Sigmoid colon (tissue), 4 donors: ENCODE data around the gene ATP1A1.

Experiments used
- POLR2A ChIP-seq, 2 donors: fragments of 450-650 bp; IDR thresholded peaks; one replicate each; pipeline ENCODE4 v1.6.1; 2016; ENCODE audit warnings: antibody characterized with exemption in 2 of 2, mild to moderate bottlenecking in 2 of 2, moderate library complexity in 2 of 2
- POLR2AphosphoS5 ChIP-seq, 4 donors: sonication (generic); formaldehyde crosslinking; IDR thresholded peaks; one replicate each; pipeline ENCODE4 v1.6.1; 2017; ENCODE audit warnings: antibody characterized with exemption in 4 of 4
- TF ChIP-seq, protein P1 (sequence below), 4 experiments: fragments of 450-650 bp in 3 of 4; fragments of 200-600 bp in 1 of 4; IDR thresholded peaks; one replicate each; pipeline ENCODE4 v1.5.1; 2016 to 2019; ENCODE audit warnings: antibody characterized with exemption in 4 of 4, mild to moderate bottlenecking in 3 of 4, moderate library complexity in 2 of 4

DNA sequence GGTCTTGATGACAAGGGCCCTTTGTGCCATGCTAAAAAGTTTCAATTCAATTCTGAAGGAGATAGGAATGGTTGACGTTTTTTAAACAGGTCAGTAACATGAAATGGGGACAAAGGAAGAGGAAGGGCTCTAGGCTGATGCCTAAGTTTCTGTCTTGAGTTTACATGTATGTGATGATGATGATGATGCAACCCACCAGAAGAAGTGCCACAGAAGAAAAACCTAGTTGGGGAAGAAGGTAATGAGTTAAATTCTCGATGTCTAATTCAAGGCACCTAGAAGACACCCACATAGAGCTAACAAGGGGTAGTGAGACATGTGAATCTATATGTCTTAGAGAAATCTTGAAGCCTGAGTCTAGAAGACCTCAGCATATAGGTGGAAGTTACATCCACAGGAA is 44.4 kb upstream of the ATP1A1 start:
- TF ChIP-seq, protein P1, sequence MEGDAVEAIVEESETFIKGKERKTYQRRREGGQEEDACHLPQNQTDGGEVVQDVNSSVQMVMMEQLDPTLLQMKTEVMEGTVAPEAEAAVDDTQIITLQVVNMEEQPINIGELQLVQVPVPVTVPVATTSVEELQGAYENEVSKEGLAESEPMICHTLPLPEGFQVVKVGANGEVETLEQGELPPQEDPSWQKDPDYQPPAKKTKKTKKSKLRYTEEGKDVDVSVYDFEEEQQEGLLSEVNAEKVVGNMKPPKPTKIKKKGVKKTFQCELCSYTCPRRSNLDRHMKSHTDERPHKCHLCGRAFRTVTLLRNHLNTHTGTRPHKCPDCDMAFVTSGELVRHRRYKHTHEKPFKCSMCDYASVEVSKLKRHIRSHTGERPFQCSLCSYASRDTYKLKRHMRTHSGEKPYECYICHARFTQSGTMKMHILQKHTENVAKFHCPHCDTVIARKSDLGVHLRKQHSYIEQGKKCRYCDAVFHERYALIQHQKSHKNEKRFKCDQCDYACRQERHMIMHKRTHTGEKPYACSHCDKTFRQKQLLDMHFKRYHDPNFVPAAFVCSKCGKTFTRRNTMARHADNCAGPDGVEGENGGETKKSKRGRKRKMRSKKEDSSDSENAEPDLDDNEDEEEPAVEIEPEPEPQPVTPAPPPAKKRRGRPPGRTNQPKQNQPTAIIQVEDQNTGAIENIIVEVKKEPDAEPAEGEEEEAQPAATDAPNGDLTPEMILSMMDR (IDR thresholded peaks at IDR 0.05), result no peak
- TF ChIP-seq POLR2A (IDR thresholded peaks at IDR 0.05) (no peak), POLR2AphosphoS5 (IDR thresholded peaks at IDR 0.05) (no peak)
